WTC11 (cell line): Measurements from ENCODE around the gene ZNF414.

Experiments used
- CREB1 ChIP-seq: sonication (generic); formaldehyde crosslinking; IDR thresholded peaks from 2 replicates; pipeline ENCODE4 v1.8.0; 2023; ENCODE audit warnings: mild to moderate bottlenecking, missing genetic modification reagents
- FOXP1 ChIP-seq: sonication (generic); formaldehyde crosslinking; IDR thresholded peaks from 2 replicates; pipeline ENCODE4 v1.8.0; 2022; ENCODE audit warnings: missing genetic modification reagents, mild to moderate bottlenecking, moderate library complexity, borderline replicate concordance
- KAT7 ChIP-seq: sonication (generic); formaldehyde crosslinking; IDR thresholded peaks from 2 replicates; pipeline ENCODE4 v1.8.1; 2023; ENCODE audit warnings: missing genetic modification reagents, mild to moderate bottlenecking, borderline replicate concordance
- NFE2L1 ChIP-seq: sonication (generic); formaldehyde crosslinking; IDR thresholded peaks from 2 replicates; pipeline ENCODE4 v1.8.1; 2023; ENCODE audit warnings: missing genetic modification reagents
- TF ChIP-seq, protein P1 (sequence below): sonication (generic); formaldehyde crosslinking; IDR thresholded peaks from 2 replicates; pipeline ENCODE4 v1.8.0; 2022; ENCODE audit warnings: mild to moderate bottlenecking, missing genetic modification reagents
- TF ChIP-seq, protein P2 (sequence below): sonication (generic); formaldehyde crosslinking; conservative IDR thresholded peaks from 2 replicates; pipeline ENCODE4 v1.8.1; 2023; ENCODE audit warnings: mild to moderate bottlenecking, low read depth, missing genetic modification reagents, moderate library complexity
- TF ChIP-seq, protein P3 (sequence below): fragments of 200-600 bp; IDR thresholded peaks from 2 replicates; pipeline ENCODE4 v1.8.0; 2022; ENCODE audit warnings: antibody characterized with exemption
- TF ChIP-seq, protein P4 (sequence below): fragments of 250-450 bp; sonication (Bioruptor Pico); IDR thresholded peaks from 2 replicates; pipeline ENCODE4 v1.9.0; 2021; ENCODE audit warnings: mild to moderate bottlenecking
- TF ChIP-seq, protein P5 (sequence below): sonication (generic); formaldehyde crosslinking; IDR thresholded peaks from 2 replicates; pipeline ENCODE4 v1.8.1; 2023; ENCODE audit warnings: mild to moderate bottlenecking, missing genetic modification reagents, moderate library complexity
- TF ChIP-seq, protein P6 (sequence below): sonication (generic); formaldehyde crosslinking; IDR thresholded peaks from 2 replicates; pipeline ENCODE4 v1.8.1; 2022; ENCODE audit warnings: missing genetic modification reagents, borderline replicate concordance

DNA sequence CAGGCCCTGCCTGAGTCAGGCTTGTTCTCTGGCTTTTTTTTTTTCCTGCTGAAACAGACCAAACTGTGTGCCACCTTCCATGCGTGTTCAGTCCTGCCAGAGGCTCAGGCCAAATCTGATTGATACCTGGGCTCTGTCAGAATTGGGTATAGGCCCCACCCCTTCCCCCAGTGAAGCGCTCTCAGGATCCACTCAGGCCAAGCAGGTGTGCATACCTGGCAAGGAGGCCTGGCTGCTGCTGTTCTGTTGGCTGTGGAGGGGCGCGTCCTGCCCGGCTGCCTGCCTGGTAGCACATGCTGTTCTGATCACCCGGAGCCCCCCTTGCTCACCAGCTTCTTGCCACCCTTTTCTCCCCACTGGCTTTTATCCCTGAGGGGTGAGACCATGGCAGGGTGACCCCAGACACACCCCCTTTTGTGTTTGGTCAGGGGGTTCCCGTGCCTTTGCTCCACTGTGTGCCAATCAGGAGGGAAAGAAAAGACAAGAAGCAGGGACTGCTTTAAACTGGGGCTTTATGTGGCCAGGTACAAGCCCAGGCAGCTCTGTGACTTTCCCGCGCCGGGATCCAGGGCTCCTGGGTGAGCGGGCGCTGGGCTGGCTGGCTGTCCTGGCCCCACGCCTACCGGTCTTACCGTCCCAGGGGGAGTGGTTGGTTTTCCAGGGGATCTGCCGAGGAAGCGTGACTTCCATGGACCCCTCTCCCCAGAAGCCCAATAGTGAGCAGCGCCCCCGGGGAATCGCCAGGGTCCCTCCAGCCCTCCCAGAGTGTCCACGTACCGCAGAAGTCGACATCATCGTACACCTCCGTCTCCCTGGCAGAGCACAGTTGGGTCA lies 24.2 kb downstream of the ZNF414 start:
- TF ChIP-seq, protein P1, sequence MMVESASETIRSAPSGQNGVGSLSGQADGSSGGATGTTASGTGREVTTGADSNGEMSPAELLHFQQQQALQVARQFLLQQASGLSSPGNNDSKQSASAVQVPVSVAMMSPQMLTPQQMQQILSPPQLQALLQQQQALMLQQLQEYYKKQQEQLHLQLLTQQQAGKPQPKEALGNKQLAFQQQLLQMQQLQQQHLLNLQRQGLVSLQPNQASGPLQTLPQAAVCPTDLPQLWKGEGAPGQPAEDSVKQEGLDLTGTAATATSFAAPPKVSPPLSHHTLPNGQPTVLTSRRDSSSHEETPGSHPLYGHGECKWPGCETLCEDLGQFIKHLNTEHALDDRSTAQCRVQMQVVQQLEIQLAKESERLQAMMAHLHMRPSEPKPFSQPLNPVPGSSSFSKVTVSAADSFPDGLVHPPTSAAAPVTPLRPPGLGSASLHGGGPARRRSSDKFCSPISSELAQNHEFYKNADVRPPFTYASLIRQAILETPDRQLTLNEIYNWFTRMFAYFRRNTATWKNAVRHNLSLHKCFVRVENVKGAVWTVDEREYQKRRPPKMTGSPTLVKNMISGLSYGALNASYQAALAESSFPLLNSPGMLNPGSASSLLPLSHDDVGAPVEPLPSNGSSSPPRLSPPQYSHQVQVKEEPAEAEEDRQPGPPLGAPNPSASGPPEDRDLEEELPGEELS (CRISPR knock-in tag), result no peak
- TF ChIP-seq CREB1 (no peak), KAT7 (CRISPR knock-in tag) (no peak), FOXP1 (CRISPR knock-in tag) (no peak), NFE2L1 (CRISPR knock-in tag) (no peak)
- TF ChIP-seq, protein P2, sequence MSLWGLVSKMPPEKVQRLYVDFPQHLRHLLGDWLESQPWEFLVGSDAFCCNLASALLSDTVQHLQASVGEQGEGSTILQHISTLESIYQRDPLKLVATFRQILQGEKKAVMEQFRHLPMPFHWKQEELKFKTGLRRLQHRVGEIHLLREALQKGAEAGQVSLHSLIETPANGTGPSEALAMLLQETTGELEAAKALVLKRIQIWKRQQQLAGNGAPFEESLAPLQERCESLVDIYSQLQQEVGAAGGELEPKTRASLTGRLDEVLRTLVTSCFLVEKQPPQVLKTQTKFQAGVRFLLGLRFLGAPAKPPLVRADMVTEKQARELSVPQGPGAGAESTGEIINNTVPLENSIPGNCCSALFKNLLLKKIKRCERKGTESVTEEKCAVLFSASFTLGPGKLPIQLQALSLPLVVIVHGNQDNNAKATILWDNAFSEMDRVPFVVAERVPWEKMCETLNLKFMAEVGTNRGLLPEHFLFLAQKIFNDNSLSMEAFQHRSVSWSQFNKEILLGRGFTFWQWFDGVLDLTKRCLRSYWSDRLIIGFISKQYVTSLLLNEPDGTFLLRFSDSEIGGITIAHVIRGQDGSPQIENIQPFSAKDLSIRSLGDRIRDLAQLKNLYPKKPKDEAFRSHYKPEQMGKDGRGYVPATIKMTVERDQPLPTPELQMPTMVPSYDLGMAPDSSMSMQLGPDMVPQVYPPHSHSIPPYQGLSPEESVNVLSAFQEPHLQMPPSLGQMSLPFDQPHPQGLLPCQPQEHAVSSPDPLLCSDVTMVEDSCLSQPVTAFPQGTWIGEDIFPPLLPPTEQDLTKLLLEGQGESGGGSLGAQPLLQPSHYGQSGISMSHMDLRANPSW (CRISPR knock-in tag), result no peak
- TF ChIP-seq, protein P3, sequence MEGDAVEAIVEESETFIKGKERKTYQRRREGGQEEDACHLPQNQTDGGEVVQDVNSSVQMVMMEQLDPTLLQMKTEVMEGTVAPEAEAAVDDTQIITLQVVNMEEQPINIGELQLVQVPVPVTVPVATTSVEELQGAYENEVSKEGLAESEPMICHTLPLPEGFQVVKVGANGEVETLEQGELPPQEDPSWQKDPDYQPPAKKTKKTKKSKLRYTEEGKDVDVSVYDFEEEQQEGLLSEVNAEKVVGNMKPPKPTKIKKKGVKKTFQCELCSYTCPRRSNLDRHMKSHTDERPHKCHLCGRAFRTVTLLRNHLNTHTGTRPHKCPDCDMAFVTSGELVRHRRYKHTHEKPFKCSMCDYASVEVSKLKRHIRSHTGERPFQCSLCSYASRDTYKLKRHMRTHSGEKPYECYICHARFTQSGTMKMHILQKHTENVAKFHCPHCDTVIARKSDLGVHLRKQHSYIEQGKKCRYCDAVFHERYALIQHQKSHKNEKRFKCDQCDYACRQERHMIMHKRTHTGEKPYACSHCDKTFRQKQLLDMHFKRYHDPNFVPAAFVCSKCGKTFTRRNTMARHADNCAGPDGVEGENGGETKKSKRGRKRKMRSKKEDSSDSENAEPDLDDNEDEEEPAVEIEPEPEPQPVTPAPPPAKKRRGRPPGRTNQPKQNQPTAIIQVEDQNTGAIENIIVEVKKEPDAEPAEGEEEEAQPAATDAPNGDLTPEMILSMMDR, result no peak
- TF ChIP-seq, protein P4, sequence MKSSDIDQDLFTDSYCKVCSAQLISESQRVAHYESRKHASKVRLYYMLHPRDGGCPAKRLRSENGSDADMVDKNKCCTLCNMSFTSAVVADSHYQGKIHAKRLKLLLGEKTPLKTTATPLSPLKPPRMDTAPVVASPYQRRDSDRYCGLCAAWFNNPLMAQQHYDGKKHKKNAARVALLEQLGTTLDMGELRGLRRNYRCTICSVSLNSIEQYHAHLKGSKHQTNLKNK (CRISPR knock-in tag), result no peak
- TF ChIP-seq, protein P5, sequence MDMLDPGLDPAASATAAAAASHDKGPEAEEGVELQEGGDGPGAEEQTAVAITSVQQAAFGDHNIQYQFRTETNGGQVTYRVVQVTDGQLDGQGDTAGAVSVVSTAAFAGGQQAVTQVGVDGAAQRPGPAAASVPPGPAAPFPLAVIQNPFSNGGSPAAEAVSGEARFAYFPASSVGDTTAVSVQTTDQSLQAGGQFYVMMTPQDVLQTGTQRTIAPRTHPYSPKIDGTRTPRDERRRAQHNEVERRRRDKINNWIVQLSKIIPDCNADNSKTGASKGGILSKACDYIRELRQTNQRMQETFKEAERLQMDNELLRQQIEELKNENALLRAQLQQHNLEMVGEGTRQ (CRISPR knock-in tag), result no peak
- TF ChIP-seq, protein P6, sequence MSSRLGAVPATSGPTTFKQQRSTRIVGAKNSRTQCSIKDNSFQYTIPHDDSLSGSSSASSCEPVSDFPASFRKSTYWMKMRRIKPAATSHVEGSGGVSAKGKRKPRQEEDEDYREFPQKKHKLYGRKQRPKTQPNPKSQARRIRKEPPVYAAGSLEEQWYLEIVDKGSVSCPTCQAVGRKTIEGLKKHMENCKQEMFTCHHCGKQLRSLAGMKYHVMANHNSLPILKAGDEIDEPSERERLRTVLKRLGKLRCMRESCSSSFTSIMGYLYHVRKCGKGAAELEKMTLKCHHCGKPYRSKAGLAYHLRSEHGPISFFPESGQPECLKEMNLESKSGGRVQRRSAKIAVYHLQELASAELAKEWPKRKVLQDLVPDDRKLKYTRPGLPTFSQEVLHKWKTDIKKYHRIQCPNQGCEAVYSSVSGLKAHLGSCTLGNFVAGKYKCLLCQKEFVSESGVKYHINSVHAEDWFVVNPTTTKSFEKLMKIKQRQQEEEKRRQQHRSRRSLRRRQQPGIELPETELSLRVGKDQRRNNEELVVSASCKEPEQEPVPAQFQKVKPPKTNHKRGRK (CRISPR knock-in tag), result no peak
